VCaP (cell line): Measurements from ENCODE around the gene WNT16.

ENCODE experiments used
- H3K27ac ChIP-seq: fragments of 450-650 bp; 2 replicates; pipeline ENCODE4 v1.5.1; 2017
- CTCF ChIP-seq: fragments of 450-650 bp; conservative IDR thresholded peaks from 2 replicates; pipeline ENCODE4 v1.5.1; 2017; ENCODE audit warnings: mild to moderate bottlenecking, moderate library complexity

WNT16 gene

DNA sequence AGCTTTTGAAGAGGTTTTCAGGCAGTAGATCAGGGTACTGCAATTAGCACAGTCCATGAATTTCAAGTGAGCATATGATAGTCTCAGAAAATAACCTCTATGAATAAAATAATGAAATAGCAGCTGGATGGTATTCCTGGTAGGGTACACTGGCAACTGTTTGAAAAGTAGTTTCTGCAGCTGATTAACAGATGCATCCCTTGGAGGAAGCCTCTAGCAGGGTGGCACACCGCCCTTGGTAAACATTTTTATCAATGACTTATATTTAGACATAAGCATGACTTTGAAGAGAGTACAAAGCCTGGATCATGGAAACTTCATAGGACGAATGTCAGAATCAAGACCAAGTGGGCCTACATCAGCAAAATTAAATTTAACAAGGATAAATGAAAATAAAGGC is 26.8 kb downstream of the WNT16 start:
- no peak for TF ChIP-seq CTCF

GRCh38 chr7:121360564-121360963 is 31.8 kb downstream of the WNT16 start:
- TF ChIP-seq CTCF: no peak
- no peak overlapping the region for H3K27ac ChIP-seq

More for the DNA sequence above, 26.8 kb downstream of the WNT16 start:
- H3K27ac ChIP-seq: no peak overlapping the region

- TF ChIP-seq CTCF: peak; percentile 87
- no peak overlapping the region for H3K27ac ChIP-seq
These were observed 38.1 kb downstream of the WNT16 start for GRCh38 chr7:121366852-121367431.

GRCh38 chr7:121369462-121369861 is 40.7 kb downstream of the WNT16 start:
- H3K27ac ChIP-seq: no peak overlapping the region
- TF ChIP-seq CTCF: no peak

GRCh38 chr7:121371367-121371766 is 42.6 kb downstream of the WNT16 start:
- H3K27ac ChIP-seq: no peak overlapping the region
- TF ChIP-seq CTCF: no peak

DNA sequence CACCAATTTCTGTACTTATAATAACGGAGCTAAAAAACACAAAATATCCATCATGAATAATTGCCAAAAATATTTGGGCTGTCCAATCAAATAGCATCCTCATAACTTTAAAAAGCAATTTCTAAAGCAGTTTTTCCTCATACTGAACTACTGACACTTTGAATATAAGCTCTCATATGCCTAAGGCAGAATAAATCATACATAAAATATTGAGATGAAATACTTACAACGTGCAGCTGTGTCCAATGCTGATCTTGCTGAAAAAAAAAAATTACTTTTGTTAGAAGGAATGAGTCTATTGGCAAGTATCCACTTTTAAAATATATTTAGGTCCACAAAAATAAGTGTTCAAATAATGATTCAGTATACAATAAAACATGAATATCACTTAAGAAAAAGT is 43.1 kb downstream of the WNT16 start:
- no peak for TF ChIP-seq CTCF
- H3K27ac ChIP-seq: no peak overlapping the region

- H3K27ac ChIP-seq: no peak overlapping the region
These were observed 43.7 kb downstream of the WNT16 start for GRCh38 chr7:121372376-121373010.

More at GRCh38 chr7:121372376-121373010, 43.7 kb downstream of the WNT16 start:
- no peak for TF ChIP-seq CTCF
